HepG2 (cell line): ENCODE results near the gene C6orf136. TPM values are rescaled to one million over a fixed set of nuclear protein-coding genes. Genes with fewer than 3 reads are reported as not detected.

ENCODE experiments used
- ARNT ChIP-seq: fragments of 450-650 bp; IDR thresholded peaks from 2 replicates; pipeline ENCODE4 v1.6.1; 2017
- DNMT3B ChIP-seq: conservative IDR thresholded peaks from 2 replicates; pipeline ENCODE4 v1.6.1; 2016; ENCODE audit warnings: missing biosample characterization, control low read depth
- FOSL2 ChIP-seq: sonication (generic); formaldehyde crosslinking; IDR thresholded peaks from 2 replicates; pipeline ENCODE4 v1.4.0; 2020; ENCODE audit warnings: missing genetic modification reagents
- HDAC1 ChIP-seq: sonication (generic); formaldehyde crosslinking; IDR thresholded peaks from 2 replicates; pipeline ENCODE4 v1.5.1; 2020; ENCODE audit warnings: mild to moderate bottlenecking, missing genetic modification reagents
- HNF4A ChIP-seq: sonication (generic); formaldehyde crosslinking; IDR thresholded peaks from 2 replicates; pipeline ENCODE4 v1.4.0; 2020; ENCODE audit warnings: missing genetic modification reagents
- ISL2 ChIP-seq: sonication (generic); formaldehyde crosslinking; IDR thresholded peaks from 2 replicates; pipeline ENCODE4 v1.5.0; 2020; ENCODE audit warnings: missing genetic modification reagents
- KDM5B ChIP-seq: sonication (generic); formaldehyde crosslinking; IDR thresholded peaks from 2 replicates; pipeline ENCODE4 v1.4.0; 2020; ENCODE audit warnings: missing genetic modification reagents, mild to moderate bottlenecking, borderline replicate concordance
- KMT2B ChIP-seq: IDR thresholded peaks from 2 replicates; pipeline ENCODE4 v1.6.1; 2016; ENCODE audit warnings: missing genetic modification reagents, missing compliant biosample characterization
- MATR3 ChIP-seq: sonication (generic); formaldehyde crosslinking; IDR thresholded peaks from 2 replicates; pipeline ENCODE4 v1.4.0; 2020; ENCODE audit warnings: missing genetic modification reagents
- MBNL3 ChIP-seq: fragments of 250-450 bp; sonication (Bioruptor Pico); conservative IDR thresholded peaks from 2 replicates; pipeline ENCODE4 v1.8.0; 2022; ENCODE audit warnings: mild to moderate bottlenecking, inconsistent platforms
- MED1 ChIP-seq: sonication (generic); formaldehyde crosslinking; IDR thresholded peaks from 2 replicates; pipeline ENCODE4 v1.4.0; 2020; ENCODE audit warnings: missing genetic modification reagents
- NAIF1 ChIP-seq: sonication (generic); formaldehyde crosslinking; IDR thresholded peaks from 2 replicates; pipeline ENCODE4 v1.5.0; 2020; ENCODE audit warnings: mild to moderate bottlenecking, missing genetic modification reagents, borderline replicate concordance
- NFATC3 ChIP-seq: sonication (generic); formaldehyde crosslinking; IDR thresholded peaks from 2 replicates; pipeline ENCODE4 v1.5.1; 2020; ENCODE audit warnings: mild to moderate bottlenecking, missing genetic modification reagents
- NFRKB ChIP-seq: fragments of 450-650 bp; IDR thresholded peaks from 2 replicates; pipeline ENCODE4 v1.6.1; 2017
- PCBP1 ChIP-seq: fragments of 200-400 bp; formaldehyde crosslinking; IDR thresholded peaks from 2 replicates; pipeline ENCODE4 v1.6.1; 2017; ENCODE audit warnings: mild to moderate bottlenecking, low read depth, low read length, borderline replicate concordance
- RAD51 ChIP-seq: fragments of 450-650 bp; IDR thresholded peaks from 2 replicates; pipeline ENCODE4 v1.6.1; 2016; ENCODE audit warnings: borderline replicate concordance
- RNF2 ChIP-seq: fragments of 450-650 bp; conservative IDR thresholded peaks from 2 replicates; pipeline ENCODE4 v1.6.1; 2016; ENCODE audit warnings: low read depth
- SCMH1 ChIP-seq: sonication (generic); formaldehyde crosslinking; IDR thresholded peaks from 2 replicates; pipeline ENCODE4 v1.9.0; 2021; ENCODE audit warnings: missing genetic modification reagents, mild to moderate bottlenecking, borderline replicate concordance
- SMARCE1 ChIP-seq: fragments of 450-650 bp; IDR thresholded peaks from 2 replicates; pipeline ENCODE4 v1.6.1; 2017; ENCODE audit warnings: borderline replicate concordance
- SNAI1 ChIP-seq: sonication (generic); formaldehyde crosslinking; IDR thresholded peaks from 2 replicates; pipeline ENCODE4 v1.5.0; 2020; ENCODE audit warnings: mild to moderate bottlenecking, missing genetic modification reagents, borderline replicate concordance
- TBL1XR1 ChIP-seq: fragments of 150-350 bp; IDR thresholded peaks from 2 replicates; pipeline ENCODE4 v1.6.1; 2014; ENCODE audit warnings: borderline replicate concordance, low read length; ENCODE audit not compliant: partially characterized antibody
- TBX2 ChIP-seq: sonication (generic); formaldehyde crosslinking; IDR thresholded peaks from 2 replicates; pipeline ENCODE4 v1.5.0; 2020; ENCODE audit warnings: missing genetic modification reagents, mild to moderate bottlenecking, borderline replicate concordance
- YEATS4 ChIP-seq: sonication (generic); formaldehyde crosslinking; IDR thresholded peaks from 2 replicates; pipeline ENCODE4 v1.4.0; 2020; ENCODE audit warnings: missing genetic modification reagents, borderline replicate concordance
- ZBTB7B ChIP-seq: sonication (generic); formaldehyde crosslinking; IDR thresholded peaks from 2 replicates; pipeline ENCODE4 v1.4.0; 2020; ENCODE audit warnings: missing genetic modification reagents
- ZFP90 ChIP-seq: sonication (generic); formaldehyde crosslinking; IDR thresholded peaks from 2 replicates; pipeline ENCODE4 v1.8.0; 2022; ENCODE audit warnings: missing genetic modification reagents, mild to moderate bottlenecking, inconsistent platforms, borderline replicate concordance
- ZMAT3 ChIP-seq: sonication (generic); formaldehyde crosslinking; conservative IDR thresholded peaks from 2 replicates; pipeline ENCODE4 v1.7.0; 2021; ENCODE audit warnings: missing genetic modification reagents
- ZNF143 ChIP-seq: sonication (generic); formaldehyde crosslinking; IDR thresholded peaks from 2 replicates; pipeline ENCODE4 v1.4.0; 2020; ENCODE audit warnings: missing genetic modification reagents
- ZNF180 ChIP-seq: sonication (generic); formaldehyde crosslinking; IDR thresholded peaks from 2 replicates; pipeline ENCODE4 v1.4.0; 2020; ENCODE audit warnings: low read depth, missing genetic modification reagents, borderline replicate concordance
- ZNF205 ChIP-seq: IDR thresholded peaks from 2 replicates; pipeline ENCODE4 v1.6.1; 2018; ENCODE audit warnings: missing biosample characterization, missing genetic modification reagents
- ZNF83 ChIP-seq: sonication (generic); formaldehyde crosslinking; IDR thresholded peaks from 2 replicates; pipeline ENCODE4 v1.4.0; 2020; ENCODE audit warnings: missing genetic modification reagents, mild to moderate bottlenecking, borderline replicate concordance
- polyA plus RNA-seq, 8 experiments: library from polyadenylated mRNA; depleted of rRNA in 3 of 8; stranded (reverse) in 7 of 8; unstranded in 1 of 8; fragments of >200 nt; fragmentation: Illumina TruSeq in 4 of 8; extraction: Trizol in 4 of 8; gene quantifications; 2 replicates each; pipeline versions ENCODE4 v1.2.1 to v1.2.3, GENCODE V29; 2011 to 2016; ENCODE audit warnings: low read depth in 4 of 8, missing spikeins in 1 of 8, mixed read lengths in 1 of 8; ENCODE audit not compliant: insufficient read depth in 1 of 8
- total RNA-seq, 5 experiments: library from RNA; depleted of rRNA; stranded (reverse); fragments of >200 nt; fragmentation: Illumina TruSeq; extraction: Trizol; gene quantifications; 2 replicates each; pipeline ENCODE4 v1.2.3, GENCODE V29; 2016; ENCODE audit warnings: low read depth in 1 of 5
- TF ChIP-seq, protein P1 (sequence below): sonication (generic); formaldehyde crosslinking; IDR thresholded peaks from 2 replicates; pipeline ENCODE4 v1.5.0; 2020; ENCODE audit warnings: mild to moderate bottlenecking, missing genetic modification reagents
- TF ChIP-seq, protein P2 (sequence below): sonication (generic); formaldehyde crosslinking; IDR thresholded peaks from 2 replicates; pipeline ENCODE4 v1.5.0; 2020; ENCODE audit warnings: missing genetic modification reagents

Gene C6orf136
- total and polyA plus RNA-seq, 2 of the 13 experiments (the other 11 are each of a cell fraction or from before 2014, with no cell fraction given): 12.0 to 26.2 TPM

DNA sequence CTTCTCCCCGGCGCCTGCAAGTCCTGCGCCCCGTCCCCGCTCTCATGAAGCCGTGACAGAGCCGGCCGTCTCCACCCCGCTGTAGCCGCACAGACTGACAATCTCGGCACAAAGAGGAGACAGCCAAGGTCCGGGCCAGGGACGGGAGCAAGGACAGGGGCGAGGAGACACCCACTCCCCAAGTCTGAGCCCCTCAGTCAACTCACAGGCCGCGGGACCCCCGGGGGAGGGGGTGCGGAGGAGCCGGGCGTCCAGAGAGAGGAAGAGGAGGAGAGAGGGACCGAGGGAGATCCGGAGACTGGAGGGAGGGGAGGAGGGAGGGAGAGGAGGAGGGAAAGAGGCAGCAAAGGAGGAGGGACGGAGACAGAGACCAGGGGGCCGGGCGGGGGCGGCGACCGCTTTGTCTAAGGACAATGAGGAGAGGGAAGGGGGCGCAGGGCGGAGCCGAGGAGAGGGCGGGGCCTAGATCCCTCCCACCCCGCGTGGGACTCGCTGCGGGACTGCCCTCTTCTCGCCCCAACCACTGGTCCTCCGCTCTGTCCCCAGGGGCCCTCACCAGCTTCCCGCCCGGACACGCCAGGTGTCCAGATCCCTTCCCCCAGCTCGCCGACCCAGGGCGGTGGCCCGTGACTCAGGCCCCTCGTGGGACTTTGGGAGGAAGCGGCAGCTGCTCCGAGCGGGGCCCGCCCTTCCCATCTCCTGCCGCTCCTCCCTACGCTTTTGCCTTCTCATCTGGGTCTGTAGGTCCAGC, 40.1 kb downstream of the C6orf136 start (continued):
- 0 out of 2 replicates have a peak, but pooled peaks have one; percentile 54 for TF ChIP-seq NFATC3 (CRISPR knock-in tag)
- TF ChIP-seq ZNF83 (CRISPR knock-in tag): no peak
- no peak for TF ChIP-seq ISL2 (CRISPR knock-in tag)
- TF ChIP-seq ZNF143 (CRISPR knock-in tag): no peak
- peak; percentile 40; the same call in 1 of the 2 replicates for TF ChIP-seq TBX2 (CRISPR knock-in tag)
- peak; percentile 63 for TF ChIP-seq FOSL2 (CRISPR knock-in tag)
- TF ChIP-seq SMARCE1: no peak
- TF ChIP-seq TBL1XR1: no peak
- TF ChIP-seq DNMT3B (CRISPR knock-in tag): no peak
- no peak for TF ChIP-seq HNF4A (CRISPR knock-in tag)
- TF ChIP-seq, protein P1, sequence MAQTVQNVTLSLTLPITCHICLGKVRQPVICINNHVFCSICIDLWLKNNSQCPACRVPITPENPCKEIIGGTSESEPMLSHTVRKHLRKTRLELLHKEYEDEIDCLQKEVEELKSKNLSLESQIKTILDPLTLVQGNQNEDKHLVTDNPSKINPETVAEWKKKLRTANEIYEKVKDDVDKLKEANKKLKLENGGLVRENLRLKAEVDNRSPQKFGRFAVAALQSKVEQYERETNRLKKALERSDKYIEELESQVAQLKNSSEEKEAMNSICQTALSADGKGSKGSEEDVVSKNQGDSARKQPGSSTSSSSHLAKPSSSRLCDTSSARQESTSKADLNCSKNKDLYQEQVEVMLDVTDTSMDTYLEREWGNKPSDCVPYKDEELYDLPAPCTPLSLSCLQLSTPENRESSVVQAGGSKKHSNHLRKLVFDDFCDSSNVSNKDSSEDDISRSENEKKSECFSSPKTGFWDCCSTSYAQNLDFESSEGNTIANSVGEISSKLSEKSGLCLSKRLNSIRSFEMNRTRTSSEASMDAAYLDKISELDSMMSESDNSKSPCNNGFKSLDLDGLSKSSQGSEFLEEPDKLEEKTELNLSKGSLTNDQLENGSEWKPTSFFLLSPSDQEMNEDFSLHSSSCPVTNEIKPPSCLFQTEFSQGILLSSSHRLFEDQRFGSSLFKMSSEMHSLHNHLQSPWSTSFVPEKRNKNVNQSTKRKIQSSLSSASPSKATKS (CRISPR knock-in tag): no peak
- peak; percentile 43; the same call in 1 of the 2 replicates for TF ChIP-seq ZBTB7B
- no peak for TF ChIP-seq ZNF205 (CRISPR knock-in tag)
- TF ChIP-seq ZNF180: no peak
- no peak for TF ChIP-seq ZFP90 (CRISPR knock-in tag)
- peak; percentile 78; the same call in 1 of the 2 replicates for TF ChIP-seq SNAI1
- no peak for TF ChIP-seq NFRKB
- TF ChIP-seq ARNT: no peak
- TF ChIP-seq MBNL3 (CRISPR knock-in tag): no peak
- no peak; the same call in 1 of the 2 replicates for TF ChIP-seq HDAC1 (CRISPR knock-in tag)
- TF ChIP-seq MED1 (CRISPR knock-in tag): no peak
- no peak for TF ChIP-seq MATR3 (CRISPR knock-in tag)
- peak; percentile 95 for TF ChIP-seq PCBP1
- 0 out of 2 replicates have a peak, but pooled peaks have one; percentile 20 for TF ChIP-seq KMT2B
- TF ChIP-seq NAIF1 (CRISPR knock-in tag): no peak
- TF ChIP-seq RNF2: no peak
- TF ChIP-seq YEATS4 (CRISPR knock-in tag): peak; percentile 40; the same call in 1 of the 2 replicates
- TF ChIP-seq ZMAT3 (CRISPR knock-in tag): no peak
- no peak for TF ChIP-seq SCMH1 (CRISPR knock-in tag)
- no peak for TF ChIP-seq RAD51
- TF ChIP-seq, protein P2, sequence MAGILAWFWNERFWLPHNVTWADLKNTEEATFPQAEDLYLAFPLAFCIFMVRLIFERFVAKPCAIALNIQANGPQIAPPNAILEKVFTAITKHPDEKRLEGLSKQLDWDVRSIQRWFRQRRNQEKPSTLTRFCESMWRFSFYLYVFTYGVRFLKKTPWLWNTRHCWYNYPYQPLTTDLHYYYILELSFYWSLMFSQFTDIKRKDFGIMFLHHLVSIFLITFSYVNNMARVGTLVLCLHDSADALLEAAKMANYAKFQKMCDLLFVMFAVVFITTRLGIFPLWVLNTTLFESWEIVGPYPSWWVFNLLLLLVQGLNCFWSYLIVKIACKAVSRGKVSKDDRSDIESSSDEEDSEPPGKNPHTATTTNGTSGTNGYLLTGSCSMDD: no peak
- peak; percentile 64; the same call in 1 of the 2 replicates for TF ChIP-seq KDM5B (CRISPR knock-in tag)
